C4-2B (cell line): ENCODE results near the gene MS4A15.
"Not testable (repeated sequence)": the region's sequence is repeated elsewhere in the genome, so short reads cannot be mapped to it uniquely, and the experiment has no call there.

Experiments
- H3K27ac ChIP-seq: fragments of 450-650 bp; 2 replicates; pipeline ENCODE4 v1.5.1; 2017
- ZFX ChIP-seq: fragments of 450-650 bp; IDR thresholded peaks from 2 replicates; pipeline ENCODE4 v1.6.1; 2017
- TF ChIP-seq, protein P1 (sequence below): fragments of 450-650 bp; conservative IDR thresholded peaks from 2 replicates; pipeline ENCODE4 v1.5.1; 2017; ENCODE audit warnings: mild to moderate bottlenecking

MS4A15 gene

DNA sequence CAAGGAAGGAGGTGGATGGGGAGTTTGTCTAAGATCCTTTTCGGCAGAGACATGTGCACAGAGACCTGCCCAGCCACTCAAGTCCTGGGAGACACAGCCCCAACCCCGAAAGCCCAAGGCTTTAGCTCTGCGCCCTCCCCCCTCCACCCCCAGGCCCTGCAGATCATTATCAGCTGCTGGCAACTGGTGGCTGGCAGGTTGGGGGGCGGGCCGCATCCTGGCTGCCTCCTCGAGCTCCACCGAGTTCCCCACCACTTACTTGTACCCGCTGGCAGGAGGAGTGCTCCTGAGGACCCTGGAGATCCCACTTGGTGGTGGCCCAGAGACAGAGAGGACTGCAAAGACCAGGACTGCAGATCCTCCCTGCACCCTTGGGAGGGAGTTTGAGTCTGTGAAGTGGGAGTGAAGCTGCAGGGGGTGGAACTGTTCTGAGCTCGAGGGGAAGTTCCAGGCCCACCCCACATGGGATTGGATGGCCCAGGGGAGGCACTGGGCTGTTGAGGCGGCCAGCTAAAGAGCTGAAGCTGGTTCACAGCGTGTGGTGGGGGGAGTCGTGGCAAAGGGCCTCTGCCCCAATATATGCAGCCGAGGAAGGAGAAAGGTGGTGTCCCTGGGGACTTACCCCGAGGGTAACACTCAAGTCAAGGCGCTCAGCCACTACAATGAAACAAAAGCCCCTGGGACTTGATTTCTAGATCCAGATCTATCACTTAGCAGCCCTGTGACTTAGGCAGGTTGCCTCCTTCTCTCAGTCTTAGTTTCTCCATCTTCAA, 65.3 kb downstream of the MS4A15 start:
- TF ChIP-seq ZFX: no peak
- TF ChIP-seq, protein P1, sequence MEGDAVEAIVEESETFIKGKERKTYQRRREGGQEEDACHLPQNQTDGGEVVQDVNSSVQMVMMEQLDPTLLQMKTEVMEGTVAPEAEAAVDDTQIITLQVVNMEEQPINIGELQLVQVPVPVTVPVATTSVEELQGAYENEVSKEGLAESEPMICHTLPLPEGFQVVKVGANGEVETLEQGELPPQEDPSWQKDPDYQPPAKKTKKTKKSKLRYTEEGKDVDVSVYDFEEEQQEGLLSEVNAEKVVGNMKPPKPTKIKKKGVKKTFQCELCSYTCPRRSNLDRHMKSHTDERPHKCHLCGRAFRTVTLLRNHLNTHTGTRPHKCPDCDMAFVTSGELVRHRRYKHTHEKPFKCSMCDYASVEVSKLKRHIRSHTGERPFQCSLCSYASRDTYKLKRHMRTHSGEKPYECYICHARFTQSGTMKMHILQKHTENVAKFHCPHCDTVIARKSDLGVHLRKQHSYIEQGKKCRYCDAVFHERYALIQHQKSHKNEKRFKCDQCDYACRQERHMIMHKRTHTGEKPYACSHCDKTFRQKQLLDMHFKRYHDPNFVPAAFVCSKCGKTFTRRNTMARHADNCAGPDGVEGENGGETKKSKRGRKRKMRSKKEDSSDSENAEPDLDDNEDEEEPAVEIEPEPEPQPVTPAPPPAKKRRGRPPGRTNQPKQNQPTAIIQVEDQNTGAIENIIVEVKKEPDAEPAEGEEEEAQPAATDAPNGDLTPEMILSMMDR: no peak

DNA sequence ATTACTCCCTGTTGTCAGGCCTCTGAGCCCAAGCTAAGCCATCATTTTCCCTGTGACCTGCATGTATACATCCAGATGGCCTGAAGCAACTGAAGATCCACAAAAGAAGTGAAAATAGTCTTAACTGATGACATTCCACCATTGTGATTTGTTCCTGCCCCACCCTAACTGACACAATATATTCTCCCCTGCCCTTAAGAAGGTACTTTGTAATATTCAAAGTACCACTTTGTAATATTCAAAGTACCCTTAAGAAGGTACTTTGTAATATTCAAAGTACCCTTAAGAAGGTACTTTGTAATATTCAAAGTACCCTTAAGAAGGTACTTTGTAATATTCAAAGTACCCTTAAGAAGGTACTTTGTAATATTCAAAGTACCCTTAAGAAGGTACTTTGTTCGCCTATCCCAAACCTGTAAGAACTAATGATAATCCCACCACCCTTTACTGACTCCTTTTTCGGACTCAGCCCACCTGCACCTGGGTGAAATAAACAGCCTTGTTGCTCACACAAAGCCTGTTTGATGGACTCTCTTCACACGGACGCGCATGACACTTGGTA, 67.2 kb downstream of the MS4A15 start:
- not testable (repeated sequence) for H3K27ac ChIP-seq

More for the DNA sequence above, 65.3 kb downstream of the MS4A15 start:
- no peak overlapping the region for H3K27ac ChIP-seq

DNA sequence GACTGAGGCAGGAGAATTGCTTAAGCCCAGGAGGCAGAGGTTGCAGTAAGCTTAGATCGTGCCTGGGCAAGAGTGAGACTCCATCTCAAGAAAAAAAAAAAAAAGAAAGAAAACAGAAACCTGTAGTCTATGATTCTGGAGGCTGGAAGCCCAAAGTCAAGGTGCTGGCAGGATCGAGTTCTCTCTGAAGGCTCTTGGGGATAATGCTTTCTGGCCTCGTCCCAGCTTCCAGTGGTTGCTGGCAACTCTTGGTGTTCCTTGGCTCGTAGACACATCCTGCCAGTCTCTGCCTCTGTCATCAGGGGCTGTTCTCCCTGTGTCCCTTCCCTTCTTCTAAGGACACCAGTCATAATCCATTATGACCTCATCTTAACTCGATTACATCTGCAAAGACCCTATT, 68.5 kb downstream of the MS4A15 start:
- TF ChIP-seq ZFX: no peak
- TF ChIP-seq, protein P1: no peak
- H3K27ac ChIP-seq: no peak overlapping the region

DNA sequence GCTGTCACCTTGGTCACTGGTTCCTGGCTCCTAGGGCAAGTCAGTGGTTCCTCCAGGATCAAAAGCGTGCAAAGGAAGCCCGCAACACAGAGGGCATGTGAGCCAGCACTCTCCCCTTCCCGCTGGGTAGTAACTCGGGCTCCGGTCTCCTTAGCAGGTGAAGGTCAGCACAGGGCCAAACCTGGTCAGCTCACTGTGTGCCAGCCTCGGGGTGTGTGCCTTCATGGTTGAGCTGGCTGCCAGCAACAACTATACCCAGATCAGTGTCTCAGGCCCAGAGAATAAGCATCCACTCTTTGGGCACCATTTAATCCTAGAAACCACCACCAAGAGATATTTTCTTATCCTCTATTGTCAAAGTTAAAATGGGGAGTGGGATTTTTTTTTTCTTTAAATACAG, 69.1 kb downstream of the MS4A15 start:
- no peak for TF ChIP-seq ZFX
- TF ChIP-seq, protein P1: no peak

More for the DNA sequence above, 69.1 kb downstream of the MS4A15 start:
- H3K27ac ChIP-seq: no peak overlapping the region
